HUDEP-2 (cell line): ENCODE results near the gene P2RY6.

Experiments
- DNase-seq, 76 experiments: peaks; one replicate each; lab custom pipeline; 2025; ENCODE audit not compliant: unreplicated experiment in 76 of 76; lab: John Stamatoyannopoulos, UW

P2RY6 gene

DNA sequence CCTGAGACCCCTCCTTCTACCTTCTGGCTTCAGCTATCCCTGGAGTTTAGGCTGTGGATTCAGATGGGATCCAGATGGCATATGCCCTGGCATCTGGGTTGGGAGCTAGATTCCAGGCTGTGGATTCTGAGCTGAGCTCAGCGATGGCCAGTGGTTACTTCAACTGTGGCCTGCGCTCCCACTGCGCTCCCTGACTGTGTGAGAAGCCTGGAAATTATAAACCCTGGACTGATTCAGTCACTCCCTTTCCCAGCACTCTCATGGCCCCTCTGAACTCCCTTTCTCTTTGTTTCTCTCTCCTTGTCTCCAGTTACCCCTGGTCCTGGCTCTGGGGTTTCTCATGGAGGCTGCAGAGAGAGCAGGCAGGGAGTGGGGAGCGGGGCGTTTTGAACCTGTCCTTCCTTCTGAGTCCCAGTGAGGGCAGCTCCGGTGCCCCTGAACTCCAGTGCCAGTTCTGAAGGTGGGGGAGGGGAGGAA lies 40.8 kb downstream of the P2RY6 start:
- no peak for DNase-seq

DNA sequence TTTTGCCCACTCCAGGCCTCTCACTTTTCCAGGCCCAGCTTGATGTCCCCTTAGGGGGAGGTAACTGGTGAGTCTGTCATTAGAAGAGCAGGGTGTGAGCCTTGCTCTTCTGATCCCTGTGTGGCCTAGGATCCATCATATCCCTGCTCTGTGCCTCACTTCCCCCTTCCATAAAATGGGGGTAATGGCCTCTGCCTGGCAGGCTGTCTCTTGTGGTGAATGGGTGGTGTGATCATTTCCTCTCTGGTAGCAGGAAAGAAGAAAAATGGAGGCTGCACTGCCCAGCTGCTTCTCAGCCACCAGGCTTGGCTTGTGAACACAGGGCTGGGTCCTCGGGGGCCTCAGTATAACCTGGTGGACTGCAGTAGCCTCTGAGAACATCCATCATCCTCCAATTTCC lies 41.5 kb downstream of the P2RY6 start:
- no peak for DNase-seq

DNA sequence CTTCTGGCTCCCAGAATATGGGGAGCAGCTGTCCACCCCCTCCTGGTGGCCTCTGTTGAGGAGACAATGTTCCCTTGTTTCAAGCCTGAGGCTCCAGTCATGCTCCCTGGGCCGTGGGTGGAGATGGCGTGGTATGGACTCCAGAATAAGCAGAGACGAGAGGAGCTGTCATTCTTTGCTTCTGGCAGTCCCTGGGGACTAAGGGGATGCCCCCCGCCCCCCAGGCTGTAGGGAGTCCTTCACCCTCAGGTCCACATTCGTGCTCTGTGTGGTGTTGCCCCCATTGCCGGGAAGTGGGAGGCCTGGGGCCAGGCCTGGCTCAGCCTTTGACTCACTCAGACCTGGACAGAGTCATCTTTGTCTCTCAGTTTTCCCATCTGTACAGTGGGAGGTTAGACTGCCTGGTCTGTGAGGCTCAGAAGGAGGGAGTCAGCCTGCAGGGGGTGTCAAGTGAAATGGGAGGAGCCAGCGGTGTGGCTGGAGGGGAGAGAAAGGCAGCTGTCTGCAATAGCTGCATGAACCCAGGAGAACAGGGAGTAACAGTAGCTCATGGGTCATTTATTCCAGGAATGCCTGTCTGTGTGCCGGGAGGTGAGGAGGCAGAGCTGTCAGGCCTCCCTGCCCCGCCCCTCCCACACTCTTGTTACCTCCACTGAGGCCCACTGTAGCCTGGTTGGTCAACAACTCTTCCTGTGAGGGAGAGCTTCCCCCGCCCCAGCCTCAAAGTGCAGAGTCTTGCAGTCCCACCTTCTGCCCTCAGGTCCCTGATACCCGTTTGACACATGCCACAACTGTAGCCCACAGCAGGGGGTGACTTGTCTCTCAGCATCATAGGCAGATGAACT lies 42.2 kb downstream of the P2RY6 start:
- no peak for DNase-seq

- no peak for DNase-seq
Measured at GRCh38 chr11:73315293-73316020, 43.3 kb downstream of the P2RY6 start.

- no peak for DNase-seq
Measured at GRCh38 chr11:73316422-73316821, 44.3 kb downstream of the P2RY6 start.

DNA sequence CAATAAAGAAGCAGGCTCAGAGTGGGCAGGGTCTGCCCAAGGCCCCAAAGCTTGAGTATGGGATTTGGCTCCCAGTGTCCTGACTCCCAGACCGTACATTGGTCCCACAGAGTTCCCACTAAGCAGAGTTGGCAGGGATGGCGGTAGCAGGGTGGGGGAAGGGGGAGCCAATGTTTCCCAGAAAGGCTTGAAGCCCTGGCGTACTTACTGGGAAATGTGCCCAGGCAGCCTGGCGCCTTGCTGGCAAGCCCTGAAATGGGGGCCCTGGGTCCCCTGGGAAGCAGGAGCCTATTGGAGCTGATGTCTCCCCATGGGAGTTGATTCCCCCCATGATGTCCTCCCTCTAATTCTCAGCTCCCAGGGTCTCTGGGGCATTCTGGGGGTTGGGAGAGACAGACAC lies 45.2 kb downstream of the P2RY6 start:
- DNase-seq: no peak

- no peak for DNase-seq
Measured at GRCh38 chr11:73317803-73318202, 45.7 kb downstream of the P2RY6 start.

- DNase-seq: no peak
Measured at GRCh38 chr11:73318501-73319011, 46.4 kb downstream of the P2RY6 start.

DNA sequence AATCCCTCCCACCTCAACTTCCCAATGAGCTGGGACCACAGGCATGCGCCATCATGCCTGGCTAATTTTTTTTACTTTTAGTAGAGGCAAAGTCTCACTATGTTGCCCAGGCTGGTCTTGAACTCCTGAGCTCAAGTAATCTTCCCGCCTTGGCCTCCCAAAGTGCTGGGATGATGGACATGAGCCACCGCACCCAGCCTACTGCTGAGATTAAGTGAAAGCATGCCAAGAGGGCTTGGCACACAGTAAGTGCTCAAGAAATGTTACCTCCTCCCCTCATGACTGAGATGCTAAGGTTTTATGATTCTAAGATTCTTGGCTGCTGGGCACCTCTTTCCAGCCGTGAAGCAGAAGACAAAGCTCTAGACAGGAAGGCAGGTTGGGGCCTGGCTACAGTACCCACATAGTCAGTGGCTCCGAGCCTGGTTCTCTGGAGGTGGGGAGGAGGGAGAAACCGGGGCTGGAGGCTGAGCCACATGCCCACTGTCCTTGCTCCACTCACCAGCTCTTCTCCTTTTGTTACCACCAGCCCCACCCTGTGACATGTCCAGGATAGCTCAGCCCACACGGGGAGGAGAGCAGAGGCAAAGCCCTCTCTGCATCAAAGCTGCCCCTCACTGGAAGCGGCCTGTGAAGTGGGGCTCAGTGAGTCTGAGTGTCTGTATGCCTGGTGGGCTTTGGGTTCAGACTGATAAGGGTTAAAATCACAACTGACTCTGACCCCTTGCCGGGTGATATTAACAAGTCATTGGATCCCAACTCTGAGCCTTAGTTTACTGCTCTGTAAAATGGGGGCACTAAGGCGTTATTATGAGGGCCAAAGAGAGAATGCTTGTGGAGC lies 48.8 kb downstream of the P2RY6 start:
- no peak for DNase-seq

DNA sequence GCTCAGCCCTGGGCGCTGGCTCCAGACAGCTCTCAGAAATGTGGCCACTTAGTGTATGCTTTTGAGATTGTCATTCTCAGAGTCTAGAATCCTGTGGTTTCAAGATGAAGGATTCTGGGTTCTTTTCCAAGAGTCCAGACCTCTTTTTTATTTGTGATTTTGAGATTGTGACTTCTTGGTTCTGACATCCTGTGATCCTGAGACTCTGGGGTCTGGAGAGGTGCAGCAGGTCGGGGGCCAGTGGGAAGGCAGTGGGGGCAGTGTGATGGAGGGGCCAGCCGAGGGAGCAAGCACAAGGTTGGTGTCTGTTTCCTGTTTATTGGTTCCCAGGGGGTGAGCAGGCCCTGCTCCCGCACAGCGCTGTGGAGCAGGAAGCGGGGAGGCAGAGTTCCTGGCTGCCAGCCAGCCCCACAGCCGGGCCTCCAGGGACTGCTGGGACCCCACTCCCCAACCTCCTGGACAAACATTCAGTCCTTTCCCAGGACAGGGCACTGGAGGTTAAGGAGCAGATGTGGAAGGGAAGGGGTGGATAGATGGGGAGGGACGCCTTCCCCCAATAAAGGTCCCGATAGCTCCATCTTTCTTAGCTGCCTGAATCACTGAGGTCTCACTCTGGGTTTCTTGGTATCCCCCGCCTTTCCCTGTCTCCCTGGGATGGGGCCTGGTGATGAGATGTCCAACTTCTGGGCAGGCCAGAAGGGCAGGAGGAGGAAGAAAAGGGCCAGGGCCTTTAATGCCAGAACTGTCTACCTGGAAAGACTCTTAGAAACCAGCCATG lies 49.7 kb downstream of the P2RY6 start:
- no peak for DNase-seq

DNA sequence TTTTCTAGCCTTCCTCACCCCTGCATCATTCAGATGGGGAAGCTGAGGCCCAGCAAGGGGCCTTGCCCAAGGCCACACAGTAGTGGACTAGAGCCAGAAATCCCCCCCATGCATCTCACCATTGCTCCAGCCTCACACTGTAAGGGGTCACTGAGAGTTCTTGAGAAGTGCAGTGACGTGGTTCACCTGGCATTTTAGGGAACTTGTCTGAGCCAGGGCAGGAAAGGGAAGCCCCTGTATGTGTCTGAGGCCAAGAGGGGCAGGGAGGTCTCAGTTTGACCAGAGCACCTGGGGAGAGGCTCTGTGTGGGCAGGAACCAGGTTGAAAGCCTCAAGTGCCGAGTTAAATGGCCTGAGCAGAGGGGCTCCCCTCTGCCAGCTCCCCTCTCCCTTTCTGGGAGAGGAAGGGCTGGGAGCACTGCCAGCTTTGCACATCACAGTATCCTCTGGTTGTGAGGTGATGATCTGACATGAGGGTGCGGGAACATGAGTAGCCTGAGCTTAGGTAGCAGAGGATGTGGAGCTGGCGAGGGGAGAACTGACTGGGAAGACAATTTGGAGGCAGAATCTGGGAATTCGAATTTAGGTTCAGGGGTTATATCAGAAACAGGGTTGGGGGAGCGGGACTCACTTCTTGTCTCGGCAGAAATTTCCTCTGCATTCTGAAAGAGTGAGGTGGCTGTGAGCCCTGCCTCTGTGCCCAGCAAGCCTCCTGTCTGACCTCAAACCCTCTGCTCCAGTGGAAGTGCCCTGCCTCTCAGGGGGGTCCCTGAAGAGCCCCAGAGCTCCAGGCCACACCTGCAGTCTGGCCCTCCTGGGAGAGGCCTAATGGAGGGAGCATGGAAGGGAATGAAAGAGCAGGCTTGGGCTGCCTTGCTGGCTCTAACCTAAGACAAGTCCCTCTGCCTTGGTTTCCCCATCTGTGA lies 50.5 kb downstream of the P2RY6 start:
- DNase-seq: no peak

DNA sequence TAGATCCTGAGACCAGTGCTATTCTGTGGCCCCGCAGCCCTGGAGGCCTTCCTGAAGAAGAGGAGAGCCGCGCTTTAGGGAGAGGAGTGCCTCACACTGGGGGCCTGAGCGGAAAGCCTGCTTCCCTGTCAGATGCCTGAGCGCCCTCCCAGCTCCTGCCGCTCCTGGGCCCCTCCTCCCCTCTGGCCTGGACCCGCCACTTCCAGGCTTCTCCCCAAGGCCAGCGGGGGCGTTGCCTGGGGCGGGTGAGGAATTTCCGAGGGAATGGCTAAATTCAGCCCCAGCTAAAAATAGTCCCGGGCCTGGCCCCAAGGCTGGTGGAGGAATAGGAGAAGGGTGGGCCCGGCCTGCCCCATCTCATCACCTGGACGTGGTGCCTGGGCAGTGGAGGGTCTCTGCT lies 51.3 kb downstream of the P2RY6 start:
- DNase-seq: no peak

- DNase-seq: no peak
Measured at GRCh38 chr11:73324116-73324515, 52.0 kb downstream of the P2RY6 start.

- no peak for DNase-seq
Measured at GRCh38 chr11:73324665-73325035, 52.5 kb downstream of the P2RY6 start.

DNA sequence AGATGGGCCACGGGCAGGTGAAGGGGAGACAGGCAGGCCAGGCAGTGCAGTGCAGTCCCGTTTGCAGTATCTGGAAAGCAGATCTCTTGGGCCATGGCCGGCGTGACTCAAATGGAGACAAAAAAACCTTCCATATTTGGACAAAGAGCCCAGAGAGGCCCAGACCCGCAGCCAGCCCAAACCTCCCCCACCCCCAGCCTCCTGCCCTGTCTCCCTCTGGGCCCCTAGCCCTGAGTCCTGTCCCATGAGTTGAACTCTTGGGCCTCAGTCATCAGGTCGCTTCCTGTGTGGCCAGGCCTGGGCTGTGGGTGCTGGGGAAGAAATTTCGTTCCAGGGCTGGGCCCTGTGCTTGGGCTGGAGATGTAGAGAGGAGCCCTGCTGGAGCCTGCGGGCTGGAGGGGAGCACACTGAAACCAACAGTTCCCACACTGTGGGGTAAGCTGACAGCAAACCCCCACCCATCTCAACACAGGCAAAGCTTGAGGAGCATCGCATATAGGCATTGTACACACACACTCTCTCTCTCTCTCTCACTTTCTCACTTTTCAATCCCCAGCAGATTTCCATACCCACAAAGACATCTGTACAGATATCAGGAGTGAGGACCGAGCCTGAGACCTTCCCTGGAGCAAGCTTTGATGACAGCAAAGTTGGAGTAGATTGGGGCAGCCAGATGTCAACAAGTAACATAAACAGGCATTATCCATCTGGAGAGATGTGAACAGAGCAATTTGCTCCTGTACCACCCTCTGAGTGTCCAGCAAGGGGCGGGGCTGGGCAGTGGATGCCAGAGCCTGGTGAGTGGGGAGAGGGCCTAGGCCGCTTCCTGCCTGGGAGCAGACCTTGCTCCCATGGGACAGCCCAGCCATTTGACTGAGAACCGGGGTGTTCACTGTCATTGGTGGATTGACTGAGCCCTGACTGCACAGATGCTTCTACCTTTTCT lies 53.2 kb downstream of the P2RY6 start:
- no peak for DNase-seq

GRCh38 chr11:73326929-73327811 lies 55.0 kb downstream of the P2RY6 start:
- DNase-seq: no peak

GRCh38 chr11:73327812-73328364 lies 55.8 kb downstream of the P2RY6 start:
- DNase-seq: no peak
